ENCODE results near the gene DNAAF5.

Gene DNAAF5

DNA sequence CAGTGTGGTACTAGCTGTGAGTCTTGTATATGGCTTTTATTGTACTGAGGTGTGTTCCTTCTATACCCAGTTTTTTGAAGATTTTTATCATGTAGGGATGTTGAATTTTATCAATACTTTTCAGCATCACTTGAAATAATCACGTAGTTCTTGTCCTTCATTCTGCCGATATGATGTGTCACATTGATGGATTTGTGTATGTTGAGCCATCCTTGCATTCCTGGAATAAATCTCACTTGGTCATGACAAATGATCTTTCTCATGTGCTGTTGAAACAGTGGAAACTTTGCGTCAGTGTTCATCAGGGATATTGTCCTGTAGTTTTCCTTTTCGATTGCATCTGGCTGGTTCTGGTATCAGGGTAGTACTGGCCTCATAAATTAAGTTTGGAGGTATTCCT lies 7.7 kb downstream of the DNAAF5 start:
- Histone ChIP-seq H2BK120ac (ENCODE audit: low read depth, low read length) (no peak overlapping the region), H3K36me3 (ENCODE audit: control insufficient read depth in 1 of 2, insufficient read depth in 2 of 2, low read depth in 1 of 2, low read length in 2 of 2) (peaks cover 36 to 46% of the 10 kb centered on the region in 2 experiments), H3K9ac (ENCODE audit: low read length) (no peak overlapping the region), H3K4me1 (ENCODE audit: control insufficient read depth, insufficient read depth, low read depth, low read length) (peaks cover 17% of the 10 kb centered on the region), H3K79me1 (replicated peaks; ENCODE audit: low read length, poor library complexity, severe bottlenecking) (peaks cover 12% of the 10 kb centered on the region), H3K23ac (ENCODE audit: low read length in 2 of 2) (no peak overlapping the region), H2AFZ (ENCODE audit: low read depth, low read length) (no peak overlapping the region), H4K91ac (ENCODE audit: low read length) (no peak overlapping the region), H3K27ac (ENCODE audit: low read length, poor library complexity, severe bottlenecking) (no peak overlapping the region), H3K4me2 (ENCODE audit: low read length, poor library complexity, severe bottlenecking) (no peak overlapping the region), H3K14ac (ENCODE audit: low read length in 2 of 2) (no peak overlapping the region), H2BK15ac (ENCODE audit: low read depth, poor library complexity, severe bottlenecking) (no peak overlapping the region), H3K27me3 (ENCODE audit: control insufficient read depth in 1 of 2, insufficient read depth in 1 of 2, low read length in 2 of 2) (no peaks in the 10 kb centered on the region), H3K4me3 (ENCODE audit: insufficient read depth in 1 of 2, low read depth in 1 of 2, low read length in 2 of 2) (no peak overlapping the region), H3K9me3 (ENCODE audit: control insufficient read depth, low read length) (peaks cover 14% of the 10 kb centered on the region), H3K18ac (ENCODE audit: low read depth in 1 of 2, low read length in 2 of 2) (no peak overlapping the region), H4K8ac (ENCODE audit: low read length) (no peak overlapping the region), H2AK5ac (ENCODE audit: low read length, severe bottlenecking) (no peak overlapping the region), H3K4ac (ENCODE audit: low read depth in 1 of 2, low read length in 2 of 2) (no peak overlapping the region), H2BK5ac (ENCODE audit: low read depth, low read length, poor library complexity, severe bottlenecking) (no peak overlapping the region), H2BK12ac (ENCODE audit: low read length in 2 of 2) (no peak overlapping the region)
- no peak for DNase-seq
- over 99% methylated on average over 4 of the region's 4 CpGs for WGBS

GRCh38 chr7:734808-735207 lies 8.3 kb downstream of the DNAAF5 start:
- Histone ChIP-seq H2BK15ac (ENCODE audit: low read depth, poor library complexity, severe bottlenecking) (no peak overlapping the region), H2BK120ac (ENCODE audit: low read depth, low read length) (no peak overlapping the region), H3K4me3 (ENCODE audit: insufficient read depth in 1 of 2, low read depth in 1 of 2, low read length in 2 of 2) (no peak overlapping the region), H3K4me1 (ENCODE audit: control insufficient read depth, insufficient read depth, low read depth, low read length) (peaks cover 17% of the 10 kb centered on the region), H3K18ac (ENCODE audit: low read depth in 1 of 2, low read length in 2 of 2) (no peak overlapping the region), H3K23ac (ENCODE audit: low read length in 2 of 2) (no peak overlapping the region), H2BK5ac (ENCODE audit: low read depth, low read length, poor library complexity, severe bottlenecking) (no peak overlapping the region), H3K36me3 (ENCODE audit: control insufficient read depth in 1 of 2, insufficient read depth in 2 of 2, low read depth in 1 of 2, low read length in 2 of 2) (peaks cover 36 to 40% of the 10 kb centered on the region in 2 experiments), H3K27me3 (ENCODE audit: control insufficient read depth in 1 of 2, insufficient read depth in 1 of 2, low read length in 2 of 2) (no peaks in the 10 kb centered on the region), H3K4ac (ENCODE audit: low read depth in 1 of 2, low read length in 2 of 2) (no peak overlapping the region), H2BK12ac (ENCODE audit: low read length in 2 of 2) (no peak overlapping the region), H4K91ac (ENCODE audit: low read length) (no peak overlapping the region), H3K4me2 (ENCODE audit: low read length, poor library complexity, severe bottlenecking) (no peak overlapping the region), H2AK5ac (ENCODE audit: low read length, severe bottlenecking) (no peak overlapping the region), H3K9me3 (ENCODE audit: control insufficient read depth, low read length) (peaks cover 14% of the 10 kb centered on the region), H4K8ac (ENCODE audit: low read length) (no peak overlapping the region), H3K79me1 (replicated peaks; ENCODE audit: low read length, poor library complexity, severe bottlenecking) (peaks cover 15% of the 10 kb centered on the region), H2AFZ (ENCODE audit: low read depth, low read length) (no peak overlapping the region), H3K27ac (ENCODE audit: low read length, poor library complexity, severe bottlenecking) (no peak overlapping the region), H3K9ac (ENCODE audit: low read length) (no peak overlapping the region), H3K14ac (ENCODE audit: low read length in 2 of 2) (no peak overlapping the region)
- DNase-seq: no peak
- 99% methylated on average over 11 of the region's 11 CpGs for WGBS

- 89% methylated on average over 4 of the region's 5 CpGs for WGBS
- H3K23ac ChIP-seq (ENCODE audit: low read length in 2 of 2): no peak overlapping the region
- no peak overlapping the region for H3K4me3 ChIP-seq (ENCODE audit: insufficient read depth in 1 of 2, low read depth in 1 of 2, low read length in 2 of 2)
- H3K27ac ChIP-seq (ENCODE audit: low read length, poor library complexity, severe bottlenecking): no peak overlapping the region
- H3K4me2 ChIP-seq (ENCODE audit: low read length, poor library complexity, severe bottlenecking): no peak overlapping the region
- no peaks in the 10 kb centered on the region for H3K27me3 ChIP-seq (ENCODE audit: control insufficient read depth in 1 of 2, insufficient read depth in 1 of 2, low read length in 2 of 2)
- H2BK120ac ChIP-seq (ENCODE audit: low read depth, low read length): no peak overlapping the region
- H2BK15ac ChIP-seq (ENCODE audit: low read depth, poor library complexity, severe bottlenecking): no peak overlapping the region
- no peak overlapping the region for H2AFZ ChIP-seq (ENCODE audit: low read depth, low read length)
- peaks cover 28% of the 10 kb centered on the region for H3K79me1 ChIP-seq (replicated peaks; ENCODE audit: low read length, poor library complexity, severe bottlenecking)
- H3K4ac ChIP-seq (ENCODE audit: low read depth in 1 of 2, low read length in 2 of 2): no peak overlapping the region
- no peak overlapping the region for H2BK5ac ChIP-seq (ENCODE audit: low read depth, low read length, poor library complexity, severe bottlenecking)
- no peak overlapping the region for H4K8ac ChIP-seq (ENCODE audit: low read length)
- H3K9me3 ChIP-seq (ENCODE audit: control insufficient read depth, low read length): peaks cover 14% of the 10 kb centered on the region
- H3K14ac ChIP-seq (ENCODE audit: low read length in 2 of 2): no peak overlapping the region
- DNase-seq: no peak
- H3K4me1 ChIP-seq (ENCODE audit: control insufficient read depth, insufficient read depth, low read depth, low read length): no peaks in the 10 kb centered on the region
- peaks cover 27 to 48% of the 10 kb centered on the region in 2 experiments for H3K36me3 ChIP-seq (ENCODE audit: control insufficient read depth in 1 of 2, insufficient read depth in 2 of 2, low read depth in 1 of 2, low read length in 2 of 2)
- no peak overlapping the region for H2AK5ac ChIP-seq (ENCODE audit: low read length, severe bottlenecking)
- H2BK12ac ChIP-seq (ENCODE audit: low read length in 2 of 2): no peak overlapping the region
- H4K91ac ChIP-seq (ENCODE audit: low read length): no peak overlapping the region
- H3K9ac ChIP-seq (ENCODE audit: low read length): no peak overlapping the region
- no peak overlapping the region for H3K18ac ChIP-seq (ENCODE audit: low read depth in 1 of 2, low read length in 2 of 2)
Observed at GRCh38 chr7:738241-738640, 11.7 kb downstream of the DNAAF5 start.

DNA sequence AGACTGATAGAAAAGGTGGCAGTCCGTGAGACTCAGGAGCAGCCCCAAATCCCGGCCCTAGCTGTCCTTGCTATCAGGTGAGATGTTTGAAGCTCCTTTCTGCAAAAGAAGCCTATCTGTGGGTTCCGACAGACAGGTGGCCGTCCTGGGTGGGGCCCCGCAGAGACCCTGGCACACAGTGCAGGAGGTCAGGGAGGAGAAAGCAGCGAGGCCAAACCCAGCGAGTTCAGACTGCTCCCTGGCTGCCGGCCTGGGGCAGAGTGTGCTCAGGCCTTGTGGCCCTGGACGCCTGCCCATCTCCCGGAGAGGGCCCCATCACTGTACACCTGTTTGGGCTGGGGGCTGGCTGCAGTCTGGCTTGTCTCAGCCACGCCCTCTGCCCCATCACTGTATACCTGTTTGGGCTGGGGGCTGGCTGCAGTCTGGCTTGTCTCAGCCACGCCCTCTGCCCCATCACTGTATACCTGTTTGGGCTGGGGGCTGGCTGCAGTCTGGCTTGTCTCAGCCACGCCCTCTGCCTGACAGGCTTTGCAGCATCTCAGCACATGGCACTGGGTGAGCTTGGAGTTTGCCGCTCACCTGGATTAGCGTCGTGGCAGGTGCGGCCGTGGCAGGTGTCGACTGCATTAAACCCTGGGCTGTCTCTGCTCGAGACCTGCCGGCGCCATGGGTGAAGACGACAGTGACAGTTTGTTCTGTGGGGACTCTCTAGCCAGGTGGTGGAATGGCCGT lies 12.4 kb downstream of the DNAAF5 start:
- WGBS: 97% methylated on average over 23 of the region's 24 CpGs
- Histone ChIP-seq H3K9ac (ENCODE audit: low read length) (no peak overlapping the region), H3K23ac (ENCODE audit: low read length in 2 of 2) (no peak overlapping the region), H3K4ac (ENCODE audit: low read depth in 1 of 2, low read length in 2 of 2) (no peak overlapping the region), H2BK120ac (ENCODE audit: low read depth, low read length) (no peak overlapping the region), H3K27ac (ENCODE audit: low read length, poor library complexity, severe bottlenecking) (no peak overlapping the region), H3K27me3 (ENCODE audit: control insufficient read depth in 1 of 2, insufficient read depth in 1 of 2, low read length in 2 of 2) (no peaks in the 10 kb centered on the region), H2BK15ac (ENCODE audit: low read depth, poor library complexity, severe bottlenecking) (no peak overlapping the region), H4K8ac (ENCODE audit: low read length) (no peak overlapping the region), H4K91ac (ENCODE audit: low read length) (no peak overlapping the region), H3K4me2 (ENCODE audit: low read length, poor library complexity, severe bottlenecking) (no peak overlapping the region), H3K14ac (ENCODE audit: low read length in 2 of 2) (no peak overlapping the region), H3K4me1 (ENCODE audit: control insufficient read depth, insufficient read depth, low read depth, low read length) (no peaks in the 10 kb centered on the region), H2BK12ac (ENCODE audit: low read length in 2 of 2) (no peak overlapping the region), H3K18ac (ENCODE audit: low read depth in 1 of 2, low read length in 2 of 2) (no peak overlapping the region), H3K9me3 (ENCODE audit: control insufficient read depth, low read length) (peaks cover 14% of the 10 kb centered on the region), H2BK5ac (ENCODE audit: low read depth, low read length, poor library complexity, severe bottlenecking) (no peak overlapping the region), H3K79me1 (replicated peaks; ENCODE audit: low read length, poor library complexity, severe bottlenecking) (peaks cover 28% of the 10 kb centered on the region), H3K4me3 (ENCODE audit: insufficient read depth in 1 of 2, low read depth in 1 of 2, low read length in 2 of 2) (no peak overlapping the region), H2AK5ac (ENCODE audit: low read length, severe bottlenecking) (no peak overlapping the region), H2AFZ (ENCODE audit: low read depth, low read length) (no peak overlapping the region), H3K36me3 (ENCODE audit: control insufficient read depth in 1 of 2, insufficient read depth in 2 of 2, low read depth in 1 of 2, low read length in 2 of 2) (peaks cover 26 to 50% of the 10 kb centered on the region in 2 experiments)
- no peak for DNase-seq

Data from mesenchymal stem cell (in vitro differentiated cells and primary cell).